ENCODE measurements around the gene RASSF5.

DNA sequence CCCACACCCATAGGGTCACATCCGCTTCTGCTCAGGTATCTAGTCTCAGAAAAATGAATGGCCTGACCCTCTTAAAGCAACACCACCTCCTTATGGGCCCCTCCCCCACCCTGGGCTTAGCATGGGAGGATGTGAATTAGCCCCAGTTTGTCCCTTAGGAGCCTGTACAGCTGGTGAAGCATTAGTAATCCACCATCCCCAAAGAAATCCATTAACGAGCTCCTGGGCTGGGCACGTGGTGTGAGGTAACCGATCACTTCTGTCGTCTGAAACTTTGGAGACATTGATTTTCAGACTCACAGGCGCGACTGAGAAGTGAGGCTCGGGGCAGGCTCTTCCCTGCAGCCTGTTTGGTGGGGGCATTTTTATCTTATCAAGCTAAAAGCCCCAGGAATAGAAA is 10.5 kb downstream of the RASSF5 start:
- no peak for TF ChIP-seq POLR2A (IDR thresholded peaks at IDR 0.05)
- no peak for TF ChIP-seq CTCF (IDR thresholded peaks at IDR 0.05)
